ENCODE data around the gene TMEM135.

Gene TMEM135

DNA sequence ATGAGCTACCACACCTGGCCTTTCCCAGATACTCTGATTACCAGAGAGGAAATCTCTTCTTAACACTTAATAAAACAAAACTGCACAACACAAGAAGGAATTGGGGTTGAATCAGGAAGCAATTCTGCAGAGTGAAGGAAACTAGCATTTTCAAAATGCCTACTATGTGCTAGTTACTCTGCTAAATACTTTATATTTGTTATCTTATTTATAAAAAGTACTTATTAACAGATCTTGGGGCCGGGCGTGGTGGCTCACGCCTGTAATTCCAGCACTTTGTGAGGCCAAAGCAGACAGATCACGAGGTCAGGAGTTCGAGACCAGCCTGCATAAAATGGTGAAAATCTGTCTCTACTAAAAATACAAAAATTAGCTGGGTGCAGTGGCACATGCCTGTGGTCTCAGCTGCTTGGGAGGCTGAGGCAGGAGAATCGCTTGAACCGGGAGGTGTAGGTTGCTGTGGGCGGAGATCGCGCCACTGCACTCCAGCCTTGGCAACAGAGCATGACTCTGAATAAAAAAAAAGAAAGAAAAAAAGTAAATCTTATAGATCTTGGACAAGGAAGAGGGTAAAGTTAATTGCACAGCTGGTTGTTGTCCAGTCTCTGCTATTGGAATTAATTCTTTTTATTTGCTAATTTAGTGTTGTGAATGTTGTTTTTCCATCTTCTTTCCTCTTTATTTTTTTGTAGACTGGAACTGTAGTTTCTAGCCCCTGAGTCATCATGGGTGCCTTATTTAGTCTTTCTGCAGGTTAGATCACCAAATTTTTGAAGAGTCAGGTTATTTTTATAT is 22.1 kb downstream of the TMEM135 start:
- TF ChIP-seq, protein P1, sequence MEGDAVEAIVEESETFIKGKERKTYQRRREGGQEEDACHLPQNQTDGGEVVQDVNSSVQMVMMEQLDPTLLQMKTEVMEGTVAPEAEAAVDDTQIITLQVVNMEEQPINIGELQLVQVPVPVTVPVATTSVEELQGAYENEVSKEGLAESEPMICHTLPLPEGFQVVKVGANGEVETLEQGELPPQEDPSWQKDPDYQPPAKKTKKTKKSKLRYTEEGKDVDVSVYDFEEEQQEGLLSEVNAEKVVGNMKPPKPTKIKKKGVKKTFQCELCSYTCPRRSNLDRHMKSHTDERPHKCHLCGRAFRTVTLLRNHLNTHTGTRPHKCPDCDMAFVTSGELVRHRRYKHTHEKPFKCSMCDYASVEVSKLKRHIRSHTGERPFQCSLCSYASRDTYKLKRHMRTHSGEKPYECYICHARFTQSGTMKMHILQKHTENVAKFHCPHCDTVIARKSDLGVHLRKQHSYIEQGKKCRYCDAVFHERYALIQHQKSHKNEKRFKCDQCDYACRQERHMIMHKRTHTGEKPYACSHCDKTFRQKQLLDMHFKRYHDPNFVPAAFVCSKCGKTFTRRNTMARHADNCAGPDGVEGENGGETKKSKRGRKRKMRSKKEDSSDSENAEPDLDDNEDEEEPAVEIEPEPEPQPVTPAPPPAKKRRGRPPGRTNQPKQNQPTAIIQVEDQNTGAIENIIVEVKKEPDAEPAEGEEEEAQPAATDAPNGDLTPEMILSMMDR (IDR thresholded peaks at IDR 0.05; ENCODE audit: low read depth, low read length) = no peak
- Histone ChIP-seq H3K36me3 (no peaks in the 10 kb centered on the region), H3K4me3 (ENCODE audit: low read depth, low read length) (no peak overlapping the region), H3K9me3 (no peaks in the 10 kb centered on the region), H3K4me1 (no peaks in the 10 kb centered on the region), H3K27me3 (no peaks in the 10 kb centered on the region)
- no peak for DNase-seq

GRCh38 chr11:87061766-87062165 is 24.0 kb downstream of the TMEM135 start:
- Histone ChIP-seq H3K4me1 (no peaks in the 10 kb centered on the region), H3K36me3 (no peaks in the 10 kb centered on the region), H3K27me3 (no peaks in the 10 kb centered on the region), H3K4me3 (ENCODE audit: low read depth, low read length) (no peak overlapping the region), H3K9me3 (no peaks in the 10 kb centered on the region)
- TF ChIP-seq, protein P1 (IDR thresholded peaks at IDR 0.05; ENCODE audit: low read depth, low read length) = no peak
- no peak for DNase-seq

DNA sequence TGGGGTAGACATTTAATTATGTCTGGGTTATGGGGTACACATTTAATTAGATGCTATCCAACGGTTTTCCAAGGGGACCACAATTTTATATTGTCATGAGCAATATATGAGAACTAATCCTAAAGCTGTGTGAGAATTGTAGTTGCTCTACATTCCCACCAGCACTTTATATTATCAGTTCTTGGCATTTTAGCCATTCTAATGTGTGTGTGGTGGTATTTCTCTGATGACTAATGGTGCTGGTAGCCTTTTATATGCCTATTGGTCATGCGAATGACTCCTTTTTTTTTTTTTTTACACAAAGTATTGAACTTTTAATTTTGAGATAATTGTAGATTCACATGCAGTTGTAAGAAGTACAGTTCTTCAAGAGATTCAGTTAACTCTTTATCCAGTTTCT is 26.2 kb downstream of the TMEM135 start:
- H3K4me1 ChIP-seq = no peaks in the 10 kb centered on the region
- H3K4me3 ChIP-seq (ENCODE audit: low read depth, low read length) = no peak overlapping the region
- H3K36me3 ChIP-seq = no peaks in the 10 kb centered on the region
- TF ChIP-seq, protein P1 (IDR thresholded peaks at IDR 0.05; ENCODE audit: low read depth, low read length) = no peak
- H3K9me3 ChIP-seq = no peaks in the 10 kb centered on the region
- DNase-seq = no peak
- no peaks in the 10 kb centered on the region for H3K27me3 ChIP-seq

- Histone ChIP-seq H3K9me3 (no peaks in the 10 kb centered on the region), H3K36me3 (peaks cover 3% of the 10 kb centered on the region; the same call in 1 of the 2 replicates), H3K27me3 (no peaks in the 10 kb centered on the region), H3K4me3 (ENCODE audit: low read depth, low read length) (no peak overlapping the region), H3K4me1 (no peaks in the 10 kb centered on the region)
- TF ChIP-seq, protein P1 (IDR thresholded peaks at IDR 0.05; ENCODE audit: low read depth, low read length) = no peak
- DNase-seq = no peak
These were observed 35.1 kb downstream of the TMEM135 start for GRCh38 chr11:87072787-87073186.

- no peaks in the 10 kb centered on the region for H3K27me3 ChIP-seq
- no peak overlapping the region for H3K4me3 ChIP-seq (ENCODE audit: low read depth, low read length)
- H3K36me3 ChIP-seq = peaks cover 3% of the 10 kb centered on the region; the same call in 1 of the 2 replicates
- no peak for DNase-seq
- no peaks in the 10 kb centered on the region for H3K9me3 ChIP-seq
- TF ChIP-seq, protein P1 (IDR thresholded peaks at IDR 0.05; ENCODE audit: low read depth, low read length) = no peak
- H3K4me1 ChIP-seq = no peaks in the 10 kb centered on the region
These were observed 38.6 kb downstream of the TMEM135 start for GRCh38 chr11:87076260-87076783.

- TF ChIP-seq, protein P1 (IDR thresholded peaks at IDR 0.05; ENCODE audit: low read depth, low read length) = no peak
- DNase-seq = no peak
- Histone ChIP-seq H3K27me3 (no peaks in the 10 kb centered on the region), H3K4me1 (no peaks in the 10 kb centered on the region), H3K4me3 (ENCODE audit: low read depth, low read length) (no peak overlapping the region), H3K9me3 (no peaks in the 10 kb centered on the region), H3K36me3 (peaks cover 3% of the 10 kb centered on the region; the same call in 1 of the 2 replicates)
These were observed 39.2 kb downstream of the TMEM135 start for GRCh38 chr11:87076874-87077429.

Measured in BE2C (cell line).